Measurements from ENCODE around the gene STH. TPM values are rescaled to one million over a fixed set of nuclear protein-coding genes. Genes with fewer than 3 reads are reported as not detected.
"Not testable (repeated sequence)": the region's sequence is repeated elsewhere in the genome, so short reads cannot be mapped to it uniquely, and the experiment has no call there.

STH gene
- total RNA-seq, 3 donors from 2014 or later = not detected

DNA sequence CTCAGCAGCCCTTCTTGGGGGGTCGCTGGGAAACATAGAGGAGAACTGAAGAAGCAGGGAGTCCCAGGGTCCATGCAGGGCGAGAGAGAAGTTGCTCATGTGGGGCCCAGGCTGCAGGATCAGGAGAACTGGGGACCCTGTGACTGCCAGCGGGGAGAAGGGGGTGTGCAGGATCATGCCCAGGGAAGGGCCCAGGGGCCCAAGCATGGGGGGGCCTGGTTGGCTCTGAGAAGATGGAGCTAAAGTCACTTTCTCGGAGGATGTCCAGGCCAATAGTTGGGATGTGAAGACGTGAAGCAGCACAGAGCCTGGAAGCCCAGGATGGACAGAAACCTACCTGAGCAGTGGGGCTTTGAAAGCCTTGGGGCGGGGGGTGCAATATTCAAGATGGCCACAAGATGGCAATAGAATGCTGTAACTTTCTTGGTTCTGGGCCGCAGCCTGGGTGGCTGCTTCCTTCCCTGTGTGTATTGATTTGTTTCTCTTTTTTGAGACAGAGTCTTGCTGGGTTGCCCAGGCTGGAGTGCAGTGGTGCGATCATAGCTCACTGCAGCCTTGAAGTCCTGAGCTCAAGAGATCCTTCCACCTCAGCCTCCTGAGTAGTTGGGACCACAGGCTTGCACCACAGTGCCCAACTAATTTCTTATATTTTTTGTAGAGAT lies 3.4 kb downstream of the STH start:
- no peaks in the 10 kb centered on the region for H3K27me3 ChIP-seq
- intact Hi-C loops (cut with DNase I; ENCODE audit: low total_unique reads) = no loop called here
- H3K27ac ChIP-seq = no peak overlapping the region
- TF ChIP-seq, protein P1, sequence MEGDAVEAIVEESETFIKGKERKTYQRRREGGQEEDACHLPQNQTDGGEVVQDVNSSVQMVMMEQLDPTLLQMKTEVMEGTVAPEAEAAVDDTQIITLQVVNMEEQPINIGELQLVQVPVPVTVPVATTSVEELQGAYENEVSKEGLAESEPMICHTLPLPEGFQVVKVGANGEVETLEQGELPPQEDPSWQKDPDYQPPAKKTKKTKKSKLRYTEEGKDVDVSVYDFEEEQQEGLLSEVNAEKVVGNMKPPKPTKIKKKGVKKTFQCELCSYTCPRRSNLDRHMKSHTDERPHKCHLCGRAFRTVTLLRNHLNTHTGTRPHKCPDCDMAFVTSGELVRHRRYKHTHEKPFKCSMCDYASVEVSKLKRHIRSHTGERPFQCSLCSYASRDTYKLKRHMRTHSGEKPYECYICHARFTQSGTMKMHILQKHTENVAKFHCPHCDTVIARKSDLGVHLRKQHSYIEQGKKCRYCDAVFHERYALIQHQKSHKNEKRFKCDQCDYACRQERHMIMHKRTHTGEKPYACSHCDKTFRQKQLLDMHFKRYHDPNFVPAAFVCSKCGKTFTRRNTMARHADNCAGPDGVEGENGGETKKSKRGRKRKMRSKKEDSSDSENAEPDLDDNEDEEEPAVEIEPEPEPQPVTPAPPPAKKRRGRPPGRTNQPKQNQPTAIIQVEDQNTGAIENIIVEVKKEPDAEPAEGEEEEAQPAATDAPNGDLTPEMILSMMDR (IDR thresholded peaks at IDR 0.05) = peak; percentile 94 to 97 (median 95)
- TF ChIP-seq POLR2AphosphoS5 (IDR thresholded peaks at IDR 0.05) (no peak), POLR2A (IDR thresholded peaks at IDR 0.05) (no peak)
- no peaks in the 10 kb centered on the region for H3K4me1 ChIP-seq
- no peaks in the 10 kb centered on the region for H3K36me3 ChIP-seq
- H3K4me3 ChIP-seq = no peak overlapping the region
- H3K9me3 ChIP-seq = no peaks in the 10 kb centered on the region
- DNase-seq (ENCODE audit: low spot score in 2 of 2) = peak; percentile 57 to 77

DNA sequence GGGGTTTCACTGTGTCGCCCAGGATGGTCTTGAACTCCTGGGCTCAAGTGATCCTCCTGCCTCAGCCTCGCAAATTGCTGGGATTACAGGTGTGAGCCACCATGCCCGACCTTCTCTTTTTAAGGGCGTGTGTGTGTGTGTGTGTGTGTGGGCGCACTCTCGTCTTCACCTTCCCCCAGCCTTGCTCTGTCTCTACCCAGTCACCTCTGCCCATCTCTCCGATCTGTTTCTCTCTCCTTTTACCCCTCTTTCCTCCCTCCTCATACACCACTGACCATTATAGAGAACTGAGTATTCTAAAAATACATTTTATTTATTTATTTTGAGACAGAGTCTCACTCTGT lies 3.9 kb downstream of the STH start:
- no peak for TF ChIP-seq POLR2AphosphoS5 (IDR thresholded peaks at IDR 0.05)
- TF ChIP-seq, protein P1 (IDR thresholded peaks at IDR 0.05) = no peak
- TF ChIP-seq POLR2A (IDR thresholded peaks at IDR 0.05) = no peak
- intact Hi-C loops (cut with DNase I; ENCODE audit: low total_unique reads) = no loop called here

DNA sequence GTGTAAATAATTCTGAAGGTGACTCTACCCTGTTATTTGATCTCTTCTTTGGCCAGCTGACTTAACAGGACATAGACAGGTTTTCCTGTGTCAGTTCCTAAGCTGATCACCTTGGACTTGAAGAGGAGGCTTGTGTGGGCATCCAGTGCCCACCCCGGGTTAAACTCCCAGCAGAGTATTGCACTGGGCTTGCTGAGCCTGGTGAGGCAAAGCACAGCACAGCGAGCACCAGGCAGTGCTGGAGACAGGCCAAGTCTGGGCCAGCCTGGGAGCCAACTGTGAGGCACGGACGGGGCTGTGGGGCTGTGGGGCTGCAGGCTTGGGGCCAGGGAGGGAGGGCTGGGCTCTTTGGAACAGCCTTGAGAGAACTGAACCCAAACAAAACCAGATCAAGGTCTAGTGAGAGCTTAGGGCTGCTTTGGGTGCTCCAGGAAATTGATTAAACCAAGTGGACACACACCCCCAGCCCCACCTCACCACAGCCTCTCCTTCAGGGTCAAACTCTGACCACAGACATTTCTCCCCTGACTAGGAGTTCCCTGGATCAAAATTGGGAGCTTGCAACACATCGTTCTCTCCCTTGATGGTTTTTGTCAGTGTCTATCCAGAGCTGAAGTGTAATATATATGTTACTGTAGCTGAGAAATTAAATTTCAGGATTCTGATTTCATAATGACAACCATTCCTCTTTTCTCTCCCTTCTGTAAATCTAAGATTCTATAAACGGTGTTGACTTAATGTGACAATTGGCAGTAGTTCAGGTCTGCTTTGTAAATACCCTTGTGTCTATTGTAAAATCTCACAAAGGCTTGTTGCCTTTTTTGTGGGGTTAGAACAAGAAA lies 5.1 kb downstream of the STH start:
- Histone ChIP-seq H3K27me3 (no peaks in the 10 kb centered on the region), H3K4me1 (no peaks in the 10 kb centered on the region), H3K36me3 (no peaks in the 10 kb centered on the region), H3K27ac (peak overlapping the region in 1 of 2 donors; percentile 36), H3K9me3 (no peaks in the 10 kb centered on the region), H3K4me3 (no peak overlapping the region)
- TF ChIP-seq POLR2A (IDR thresholded peaks at IDR 0.05) (no peak), POLR2AphosphoS5 (IDR thresholded peaks at IDR 0.05) (no peak)
- TF ChIP-seq, protein P1 (IDR thresholded peaks at IDR 0.05) = no peak
- peak in 1 of 2 donors; percentile 63 for DNase-seq (ENCODE audit: low spot score in 2 of 2)
- intact Hi-C loops (cut with DNase I; ENCODE audit: low total_unique reads) = no loop called here

More for the DNA sequence above, 3.9 kb downstream of the STH start:
- H3K4me1 ChIP-seq = no peaks in the 10 kb centered on the region
- H3K4me3 ChIP-seq = no peak overlapping the region
- no peak for DNase-seq (ENCODE audit: low spot score in 2 of 2)
- no peak overlapping the region for H3K27ac ChIP-seq
- H3K36me3 ChIP-seq = no peaks in the 10 kb centered on the region
- H3K9me3 ChIP-seq = no peaks in the 10 kb centered on the region
- H3K27me3 ChIP-seq = no peaks in the 10 kb centered on the region

DNA sequence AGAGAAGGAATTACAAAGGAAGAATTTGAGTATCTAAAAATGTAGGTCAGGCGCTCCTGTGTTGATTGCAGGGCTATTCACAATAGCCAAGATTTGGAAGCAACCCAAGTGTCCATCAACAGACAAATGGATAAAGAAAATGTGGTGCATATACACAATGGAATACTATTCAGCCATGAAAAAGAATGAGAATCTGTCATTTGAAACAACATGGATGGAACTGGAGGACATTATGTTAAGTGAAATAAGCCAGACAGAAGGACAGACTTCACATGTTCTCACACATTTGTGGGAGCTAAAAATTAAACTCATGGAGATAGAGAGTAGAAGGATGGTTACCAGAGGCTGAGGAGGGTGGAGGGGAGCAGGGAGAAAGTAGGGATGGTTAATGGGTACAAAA lies 7.0 kb downstream of the STH start:
- H3K27me3 ChIP-seq = not testable (repeated sequence)

DNA sequence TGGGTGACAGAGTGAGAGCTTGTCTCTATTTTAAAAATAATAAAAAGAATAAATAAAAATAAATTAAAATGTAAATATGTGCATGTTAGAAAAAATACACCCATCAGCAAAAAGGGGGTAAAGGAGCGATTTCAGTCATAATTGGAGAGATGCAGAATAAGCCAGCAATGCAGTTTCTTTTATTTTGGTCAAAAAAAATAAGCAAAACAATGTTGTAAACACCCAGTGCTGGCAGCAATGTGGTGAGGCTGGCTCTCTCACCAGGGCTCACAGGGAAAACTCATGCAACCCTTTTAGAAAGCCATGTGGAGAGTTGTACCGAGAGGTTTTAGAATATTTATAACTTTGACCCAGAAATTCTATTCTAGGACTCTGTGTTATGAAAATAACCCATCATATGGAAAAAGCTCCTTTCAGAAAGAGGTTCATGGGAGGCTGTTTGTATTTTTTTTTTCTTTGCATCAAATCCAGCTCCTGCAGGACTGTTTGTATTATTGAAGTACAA lies 8.5 kb downstream of the STH start:
- no peak overlapping the region for H3K27ac ChIP-seq
- no peaks in the 10 kb centered on the region for H3K27me3 ChIP-seq
- H3K36me3 ChIP-seq = no peaks in the 10 kb centered on the region
- intact Hi-C loops (cut with DNase I; ENCODE audit: low total_unique reads) = no loop called here
- TF ChIP-seq POLR2A (IDR thresholded peaks at IDR 0.05) = no peak
- no peak for TF ChIP-seq POLR2AphosphoS5 (IDR thresholded peaks at IDR 0.05)
- TF ChIP-seq, protein P1 (IDR thresholded peaks at IDR 0.05) = no peak
- no peak overlapping the region for H3K4me3 ChIP-seq
- DNase-seq (ENCODE audit: low spot score in 2 of 2) = no peak
- H3K9me3 ChIP-seq = no peaks in the 10 kb centered on the region
- H3K4me1 ChIP-seq = no peaks in the 10 kb centered on the region

More for the DNA sequence above, 7.0 kb downstream of the STH start:
- H3K36me3 ChIP-seq; H3K9me3 ChIP-seq; H3K27ac ChIP-seq; H3K4me1 ChIP-seq; H3K4me3 ChIP-seq; intact Hi-C loops (cut with DNase I; ENCODE audit: low total_unique reads); DNase-seq (ENCODE audit: low spot score in 2 of 2): not testable (repeated sequence)

Measured in breast epithelium (tissue), 4 donors.